NCI-H2107 treated with DMSO at 0.1 percent for 48 hours (cell line): Measurements from ENCODE around the gene PLS3.

ENCODE experiments used
- DNase-seq: peaks from one replicate; lab custom pipeline; 2025; ENCODE audit not compliant: unreplicated experiment; lab: John Stamatoyannopoulos, UW

The PLS3 gene

GRCh38 chrX:115687595-115687994 is 126.6 kb downstream of the PLS3 start:
- DNase-seq: no peak

GRCh38 chrX:115689931-115690330 is 129.0 kb downstream of the PLS3 start:
- no peak for DNase-seq

GRCh38 chrX:115690511-115691216 is 129.7 kb downstream of the PLS3 start:
- peak; percentile 84 for DNase-seq

GRCh38 chrX:115693476-115693875 is 132.5 kb downstream of the PLS3 start:
- no peak for DNase-seq

GRCh38 chrX:115694028-115694427 is 133.1 kb downstream of the PLS3 start:
- no peak for DNase-seq

- no peak for DNase-seq
Measured at GRCh38 chrX:115696039-115696438, 135.1 kb downstream of the PLS3 start.

- no peak for DNase-seq
Measured at GRCh38 chrX:115696939-115697338, 136.0 kb downstream of the PLS3 start.

- no peak for DNase-seq
Measured at GRCh38 chrX:115697806-115698205, 136.8 kb downstream of the PLS3 start.
